Fibroblast of mammary gland (primary cell): ENCODE measurements around the gene SLC16A1.
"Not testable (repeated sequence)": the region's sequence is repeated elsewhere in the genome, so short reads cannot be mapped to it uniquely, and the experiment has no call there.

Source experiments
- DNase-seq: peaks from one replicate; pipeline ENCODE4 v3.0.0-alpha.2; 2010; ENCODE audit warnings: low read depth
- H3K4me3 ChIP-seq: 2 replicates; pipeline ENCODE4 v1.5.1; 2011; ENCODE audit warnings: low read depth, mild to moderate bottlenecking, low read length, moderate library complexity; ENCODE audit not compliant: control insufficient read depth
- CTCF ChIP-seq: conservative IDR thresholded peaks from 2 replicates; pipeline ENCODE4 v1.5.1; 2011; ENCODE audit warnings: low read depth, low read length, inconsistent platforms; ENCODE audit not compliant: control insufficient read depth, insufficient read depth

SLC16A1 gene

DNA sequence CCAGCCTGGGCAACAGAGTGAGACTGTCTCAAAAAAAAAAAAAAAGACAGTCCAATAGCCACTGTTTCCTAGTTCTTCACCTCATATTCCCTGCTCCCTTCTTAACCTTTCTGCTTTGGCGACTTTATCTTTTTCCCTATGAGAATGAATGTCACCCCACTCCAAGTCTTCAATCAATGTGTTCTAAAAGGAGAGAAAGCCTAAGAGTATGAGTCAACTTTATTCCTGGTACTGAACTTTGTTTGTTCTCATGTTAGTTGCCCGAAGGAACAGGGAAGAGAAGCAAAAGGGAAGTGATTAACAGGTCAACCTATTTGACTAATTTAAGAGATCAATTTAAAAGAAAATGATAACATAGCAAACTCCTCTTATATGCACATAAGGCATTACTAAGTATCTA is 39.9 kb upstream of the SLC16A1 start:
- DNase-seq, result peak; percentile 35
- H3K4me3 ChIP-seq, result no peak overlapping the region
- TF ChIP-seq CTCF, result no peak

- not testable (repeated sequence) for DNase-seq, H3K4me3 ChIP-seq
These were observed 39.0 kb upstream of the SLC16A1 start for GRCh38 chr1:112995021-112995420.

DNA sequence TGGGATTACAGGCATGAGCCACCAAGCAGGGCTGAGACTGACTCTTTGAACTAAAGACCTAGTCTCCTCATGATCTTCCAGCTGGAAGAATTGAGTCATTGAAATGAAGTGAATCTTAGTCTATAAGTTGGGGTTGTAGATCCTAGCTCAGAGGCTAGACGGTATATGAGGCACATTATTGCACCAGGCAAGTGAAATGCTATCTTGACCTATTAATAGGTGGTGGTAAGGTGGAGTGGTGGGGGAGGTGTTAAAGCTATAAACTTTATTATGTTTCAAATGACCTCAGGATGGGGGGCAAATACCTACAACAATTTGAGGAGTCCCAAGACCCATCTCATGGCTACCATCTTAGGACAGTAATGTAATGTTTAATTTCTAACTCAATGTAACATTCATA is 36.8 kb upstream of the SLC16A1 start:
- no peak for TF ChIP-seq CTCF
- H3K4me3 ChIP-seq, result no peak overlapping the region
- DNase-seq, result no peak

DNA sequence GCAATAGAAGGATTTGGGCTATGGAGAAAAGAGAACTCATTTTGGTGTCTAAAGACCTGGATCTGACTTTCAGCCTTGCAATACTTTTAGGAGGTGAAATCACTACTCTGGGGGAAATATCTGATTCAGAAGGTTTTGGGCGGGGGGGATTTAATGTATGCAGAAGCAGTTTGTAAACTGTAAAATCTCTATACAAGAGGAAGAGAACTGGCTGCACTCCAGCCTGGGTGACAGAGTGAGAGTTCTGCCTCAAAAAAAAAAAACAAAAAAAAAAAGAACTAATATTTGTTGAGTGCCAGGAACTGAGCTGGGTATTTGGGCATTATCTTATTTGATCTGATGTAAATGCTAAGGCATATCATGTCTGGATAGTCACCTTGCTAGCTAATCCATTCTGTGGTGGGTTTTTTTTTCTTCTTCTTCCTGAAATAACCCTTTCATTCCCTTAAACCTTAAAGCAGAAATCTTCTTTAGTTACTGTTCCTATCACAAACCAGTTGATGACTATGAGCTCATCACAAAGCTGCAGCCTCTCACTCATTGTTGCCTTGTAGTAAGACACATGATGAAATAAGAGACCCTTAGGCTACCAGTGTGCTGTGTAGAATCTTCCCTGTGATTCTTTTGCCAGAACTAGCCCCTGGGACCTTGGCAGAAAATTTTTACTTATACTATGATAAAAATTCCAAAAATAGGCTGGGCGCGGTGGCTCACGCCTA is 35.6 kb upstream of the SLC16A1 start:
- no peak overlapping the region for H3K4me3 ChIP-seq
- TF ChIP-seq CTCF, result no peak
- DNase-seq, result no peak

- TF ChIP-seq CTCF, result no peak
- DNase-seq, result no peak
- no peak overlapping the region for H3K4me3 ChIP-seq
These were observed 34.3 kb upstream of the SLC16A1 start for GRCh38 chr1:112990271-112990670.

- TF ChIP-seq CTCF, result no peak
- no peak for DNase-seq
- H3K4me3 ChIP-seq, result no peak overlapping the region
These were observed 32.4 kb upstream of the SLC16A1 start for GRCh38 chr1:112988367-112988766.

- H3K4me3 ChIP-seq, result no peak overlapping the region
- DNase-seq, result no peak
- TF ChIP-seq CTCF, result no peak
These were observed 29.1 kb upstream of the SLC16A1 start for GRCh38 chr1:112985123-112985522.
